Right lobe of liver (tissue), 6 donors: ENCODE results near the gene SCMH1. TPM values are rescaled to one million over a fixed set of nuclear protein-coding genes. Genes with fewer than 3 reads are reported as not detected.
"Not testable (repeated sequence)": the region's sequence is repeated elsewhere in the genome, so short reads cannot be mapped to it uniquely, and the experiment has no call there.

ENCODE experiments used
- ATAC-seq, 4 donors: fragments of 200-7000 bp; cut with Tn5 transposase; one replicate each; pipeline ENCODE4 v1.9.1; 2020; ENCODE audit warnings: mild to moderate bottlenecking in 4 of 4, moderate library complexity in 4 of 4
- DNase-seq, 3 donors: peaks; one replicate each; pipeline ENCODE4 v3.0.0-alpha.2; 2020
- H3K27ac ChIP-seq, 3 donors: fragments of 200-600 bp; one replicate each; pipeline ENCODE4 v1.8.0; 2022
- H3K27me3 ChIP-seq, 2 donors: fragments of 200-600 bp; one replicate each; pipeline ENCODE4 v1.8.0; 2022
- H3K36me3 ChIP-seq, 4 donors: fragments of 200-600 bp; sonication (generic) in 1 of 4; one replicate each; pipeline versions ENCODE4 v1.5.1 to v1.8.0; 2017 to 2022; ENCODE audit warnings: control low read depth in 1 of 4
- H3K4me1 ChIP-seq, 4 donors: fragments of 200-600 bp; sonication (generic) in 1 of 4; one replicate each; pipeline versions ENCODE4 v1.5.1 to v1.8.0; 2017 to 2022; ENCODE audit warnings: control low read depth in 1 of 4
- H3K4me3 ChIP-seq, 3 donors: fragments of 200-600 bp; one replicate each; pipeline ENCODE4 v1.8.0; 2022
- H3K9me3 ChIP-seq, 4 donors: fragments of 200-600 bp; sonication (generic) in 1 of 4; one replicate each; pipeline versions ENCODE4 v1.5.1 to v1.8.0; 2017 to 2022; ENCODE audit warnings: control low read depth in 1 of 4
- POLR2A ChIP-seq: fragments of 450-650 bp; IDR thresholded peaks from one replicate; pipeline ENCODE4 v1.6.1; 2017; ENCODE audit warnings: antibody characterized with exemption, mild to moderate bottlenecking
- WGBS: methylation state at CpG from one replicate; pipeline ENCODE4 v1.1.6; 2018; ENCODE audit warnings: low coverage, low lambda C conversion rate; ENCODE audit not compliant: insufficient coverage; ENCODE audit errors: missing lambda C conversion rate; 5-methylcytosine and 5-hydroxymethylcytosine counted together
- intact Hi-C, 2 donors: fragments of 100-400 bp; cut with DNase I; formaldehyde crosslinking; loops; one replicate each; pipeline versions ENCODE4 v1.11.2 to v1.14.1; 2022
- total RNA-seq, 6 experiments: library from RNA; depleted of rRNA in 2 of 6; stranded (reverse); fragments of >200 nt in 2 of 6; fragmentation: NEBNext Ultra II Directional in 3 of 6; extraction: Animal tissue kit (Norgen Biotek cat#: 25700) in 3 of 6; gene quantifications; one replicate each; pipeline versions ENCODE4 v1.1.0 to v1.2.4, GENCODE V29; 2016 to 2023
- TF ChIP-seq, protein P1 (sequence below), 4 donors: fragments of 200-600 bp in 3 of 4; fragments of 450-650 bp in 1 of 4; IDR thresholded peaks; one replicate each; pipeline versions ENCODE4 v1.5.1 to v1.8.0; 2016 to 2022; ENCODE audit warnings: antibody characterized with exemption in 4 of 4, mild to moderate bottlenecking in 2 of 4
- donor health status: DM: no; HTN: yes; CAD: no.
- donor health status: DM: no; HTN: no; CAD: no.
- donor health status: DM: no; HTN: no; CAD: no.
- donor health status: DM: no; HTN: yes; CAD: no.
- donor health status: DM: no; HTN: yes; CAD: no.

Gene SCMH1
- total RNA-seq, 6 experiments from 2014 or later, result 6.6 to 16.9 (median 13.1) TPM

DNA sequence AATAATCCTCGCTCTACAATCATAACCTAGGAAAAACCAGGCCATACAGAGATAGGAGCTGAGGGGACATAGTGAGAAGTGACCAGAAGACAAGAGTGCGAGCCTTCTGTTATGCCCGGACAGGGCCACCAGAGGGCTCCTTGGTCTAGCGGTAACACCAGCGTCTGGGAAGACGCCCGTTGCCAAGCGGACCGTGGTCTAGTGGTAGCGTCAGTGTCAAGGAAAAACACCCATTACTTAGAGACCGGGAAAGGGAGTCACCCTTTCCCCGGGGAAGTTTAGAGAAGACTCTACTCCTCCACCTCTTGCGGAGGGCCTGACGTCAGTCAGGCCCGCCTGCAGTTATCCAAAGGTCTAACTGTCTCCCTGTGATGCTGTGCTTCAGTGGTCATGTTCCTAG is 124.9 kb downstream of the SCMH1 start:
- H3K36me3 ChIP-seq, intact Hi-C loops, H3K27me3 ChIP-seq, H3K4me3 ChIP-seq, DNase-seq, ATAC-seq, H3K9me3 ChIP-seq, H3K4me1 ChIP-seq, H3K27ac ChIP-seq: not testable (repeated sequence)
- TF ChIP-seq, protein P1, sequence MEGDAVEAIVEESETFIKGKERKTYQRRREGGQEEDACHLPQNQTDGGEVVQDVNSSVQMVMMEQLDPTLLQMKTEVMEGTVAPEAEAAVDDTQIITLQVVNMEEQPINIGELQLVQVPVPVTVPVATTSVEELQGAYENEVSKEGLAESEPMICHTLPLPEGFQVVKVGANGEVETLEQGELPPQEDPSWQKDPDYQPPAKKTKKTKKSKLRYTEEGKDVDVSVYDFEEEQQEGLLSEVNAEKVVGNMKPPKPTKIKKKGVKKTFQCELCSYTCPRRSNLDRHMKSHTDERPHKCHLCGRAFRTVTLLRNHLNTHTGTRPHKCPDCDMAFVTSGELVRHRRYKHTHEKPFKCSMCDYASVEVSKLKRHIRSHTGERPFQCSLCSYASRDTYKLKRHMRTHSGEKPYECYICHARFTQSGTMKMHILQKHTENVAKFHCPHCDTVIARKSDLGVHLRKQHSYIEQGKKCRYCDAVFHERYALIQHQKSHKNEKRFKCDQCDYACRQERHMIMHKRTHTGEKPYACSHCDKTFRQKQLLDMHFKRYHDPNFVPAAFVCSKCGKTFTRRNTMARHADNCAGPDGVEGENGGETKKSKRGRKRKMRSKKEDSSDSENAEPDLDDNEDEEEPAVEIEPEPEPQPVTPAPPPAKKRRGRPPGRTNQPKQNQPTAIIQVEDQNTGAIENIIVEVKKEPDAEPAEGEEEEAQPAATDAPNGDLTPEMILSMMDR (IDR thresholded peaks at IDR 0.05), result peak in 1 of 4 donors; percentile 12
- 100% methylated on average over 1 of the region's 15 CpGs for WGBS

DNA sequence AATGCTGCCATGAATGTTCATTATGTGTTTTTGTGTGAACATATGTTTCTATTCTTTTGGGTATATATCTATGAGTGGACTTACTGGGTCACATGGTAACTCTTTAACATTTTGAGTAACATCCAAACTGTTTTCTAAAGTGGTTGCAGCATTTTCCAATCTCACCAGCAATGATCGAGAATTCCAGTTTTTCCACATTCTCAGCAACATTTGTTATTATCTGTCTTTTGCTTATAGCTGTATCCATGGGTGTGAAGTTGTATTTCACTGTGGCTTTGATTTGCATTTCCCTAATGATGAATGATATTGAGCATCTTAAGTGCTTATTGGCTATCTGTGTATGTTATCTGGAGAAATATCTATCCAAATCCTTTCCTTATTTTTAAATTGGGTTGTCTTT is 131.4 kb downstream of the SCMH1 start:
- Histone ChIP-seq H3K27me3 (no peaks in the 10 kb centered on the region), H3K9me3 (no peaks in the 10 kb centered on the region), H3K36me3 (no peaks in the 10 kb centered on the region), H3K4me3 (no peak overlapping the region), H3K27ac (no peak overlapping the region), H3K4me1 (peaks cover 0 to 22% (median 10%) of the 10 kb centered on the region in 4 donors)
- intact Hi-C loops, result no loop called here
- DNase-seq (no peak), ATAC-seq (no peak)
- no peak for TF ChIP-seq POLR2A
- TF ChIP-seq, protein P1 (IDR thresholded peaks at IDR 0.05), result no peak
- WGBS, result 82% methylated on average over 1 of the region's 1 CpG

DNA sequence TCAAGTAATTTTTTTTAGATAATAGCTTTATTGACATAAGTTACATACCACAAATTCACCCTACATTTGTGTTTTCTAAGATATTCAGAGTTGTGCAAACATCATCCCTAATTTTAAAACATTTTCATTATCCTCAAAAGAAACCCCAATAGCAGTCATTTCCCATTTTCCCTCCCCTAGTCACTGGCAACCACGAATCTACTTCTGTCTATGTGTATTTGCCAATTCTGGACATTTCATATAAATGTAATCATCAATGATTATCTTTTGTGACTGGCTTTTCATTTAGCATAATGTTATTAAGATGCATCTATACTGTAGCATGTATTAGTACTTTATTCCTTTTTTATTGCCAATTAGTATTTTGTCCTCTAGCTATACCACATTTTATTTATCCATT is 131.8 kb downstream of the SCMH1 start:
- TF ChIP-seq, protein P1 (IDR thresholded peaks at IDR 0.05), result no peak
- TF ChIP-seq POLR2A, result no peak
- 67% methylated on average over 1 of the region's 1 CpG for WGBS
- H3K36me3 ChIP-seq, result no peaks in the 10 kb centered on the region
- DNase-seq, result no peak
- H3K4me1 ChIP-seq, result peaks cover 0 to 22% (median 10%) of the 10 kb centered on the region in 4 donors
- ATAC-seq, result no peak
- no peaks in the 10 kb centered on the region for H3K9me3 ChIP-seq
- intact Hi-C loops, result no loop called here
- peak overlapping the region; percentile 75 to 90 (median 87) for H3K27ac ChIP-seq
- no peaks in the 10 kb centered on the region for H3K27me3 ChIP-seq
- no peak overlapping the region for H3K4me3 ChIP-seq

DNA sequence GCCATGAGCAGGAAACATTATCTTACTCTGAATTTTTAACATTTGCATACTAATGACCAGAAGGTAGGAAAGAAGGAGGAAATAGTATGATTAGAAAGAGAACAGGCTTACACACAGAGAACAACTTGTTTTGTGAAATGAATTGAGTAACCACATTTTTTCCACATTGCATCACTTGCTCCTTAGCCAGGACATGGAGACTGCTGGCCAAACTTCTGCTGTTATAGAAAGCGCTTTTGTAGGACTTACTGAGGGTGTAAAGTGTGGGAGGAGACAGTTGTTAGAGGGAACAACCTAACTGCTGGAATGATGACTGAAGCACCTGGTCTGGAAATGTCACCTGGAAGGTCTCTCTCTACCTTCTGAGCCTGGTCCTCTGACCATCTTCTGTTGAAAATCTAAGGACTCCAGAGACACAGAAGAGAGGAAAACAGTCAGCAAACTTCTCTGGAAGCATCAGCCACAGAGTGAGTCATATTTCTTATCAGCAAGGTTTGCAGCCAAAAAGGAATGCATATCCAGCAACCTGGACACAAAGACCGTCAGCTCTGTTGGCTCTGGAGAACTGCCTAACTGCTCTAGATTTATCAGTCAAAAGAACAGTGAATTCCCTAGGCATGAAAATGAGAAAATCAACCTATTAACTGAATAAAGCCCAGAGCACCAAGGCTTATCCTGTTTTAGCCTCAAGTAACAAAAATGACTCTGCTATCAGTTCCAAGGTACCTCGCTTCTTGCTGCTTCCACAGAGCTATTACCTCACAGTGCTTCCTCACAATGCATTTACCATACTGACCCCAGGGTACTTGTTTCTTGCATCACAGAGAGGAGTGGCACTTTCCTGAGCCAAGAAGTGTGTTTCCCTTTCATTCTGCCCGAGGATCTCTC is 132.6 kb downstream of the SCMH1 start:
- Histone ChIP-seq H3K9me3 (no peaks in the 10 kb centered on the region), H3K36me3 (no peaks in the 10 kb centered on the region), H3K4me1 (peaks cover 0 to 22% (median 10%) of the 10 kb centered on the region in 4 donors), H3K4me3 (no peak overlapping the region), H3K27ac (peak overlapping the region; percentile 75 to 90 (median 87)), H3K27me3 (no peaks in the 10 kb centered on the region)
- peak; percentile 86 to 88 (median 87) for ATAC-seq
- TF ChIP-seq, protein P1 (IDR thresholded peaks at IDR 0.05), result no peak
- TF ChIP-seq POLR2A, result peak; percentile 33
- DNase-seq, result peak in 1 of 3 donors; percentile 56
- WGBS, result 21% methylated on average over 4 of the region's 4 CpGs
- intact Hi-C loops, result no loop called here
